ENCODE data around the gene FGFRL1. TPM values are rescaled to one million over a fixed set of nuclear protein-coding genes. Genes with fewer than 3 reads are reported as not detected.

The FGFRL1 gene
- polyA plus RNA-seq, 1 experiment: 11.2 TPM

DNA sequence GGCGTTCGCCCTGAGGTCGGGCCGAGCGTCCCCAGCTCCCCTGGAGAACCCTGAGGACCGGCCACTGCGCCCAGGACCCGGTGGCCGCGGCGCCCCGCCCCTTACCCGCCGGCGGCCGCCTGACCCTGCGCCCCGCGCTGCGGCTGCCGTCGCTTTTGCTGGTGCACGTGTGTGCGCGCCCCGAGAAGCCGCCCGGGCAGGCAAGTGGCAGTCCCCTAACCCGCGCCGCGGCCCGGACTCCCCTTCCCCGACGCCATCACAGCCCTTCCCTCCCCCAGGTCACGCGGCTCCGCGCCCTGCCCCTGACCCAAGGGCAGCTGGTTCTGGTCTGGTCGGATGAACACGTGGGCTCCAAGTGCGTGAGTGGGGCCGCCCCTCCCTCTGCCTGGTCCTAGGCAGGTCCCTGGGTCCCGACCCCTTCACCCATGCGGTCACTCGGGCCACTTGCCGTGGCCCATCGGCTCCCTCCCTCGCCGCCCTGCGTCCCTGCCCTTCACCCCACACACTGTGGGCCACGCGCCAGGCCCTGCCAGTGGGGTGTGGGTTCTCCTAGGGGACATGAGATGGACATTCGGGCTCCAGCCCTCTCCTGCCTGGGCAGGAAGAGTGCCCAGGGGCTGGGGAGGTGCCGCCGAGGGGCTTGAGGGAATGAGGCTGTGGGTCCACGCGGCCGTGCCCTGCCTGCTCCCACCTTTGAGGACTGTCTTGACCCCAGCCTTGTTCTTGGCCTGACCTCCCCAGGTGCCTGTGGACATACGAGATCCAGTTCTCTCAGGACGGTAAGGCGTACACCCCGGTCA, 8.0 kb upstream of the FGFRL1 start:
- TF ChIP-seq, protein P1, sequence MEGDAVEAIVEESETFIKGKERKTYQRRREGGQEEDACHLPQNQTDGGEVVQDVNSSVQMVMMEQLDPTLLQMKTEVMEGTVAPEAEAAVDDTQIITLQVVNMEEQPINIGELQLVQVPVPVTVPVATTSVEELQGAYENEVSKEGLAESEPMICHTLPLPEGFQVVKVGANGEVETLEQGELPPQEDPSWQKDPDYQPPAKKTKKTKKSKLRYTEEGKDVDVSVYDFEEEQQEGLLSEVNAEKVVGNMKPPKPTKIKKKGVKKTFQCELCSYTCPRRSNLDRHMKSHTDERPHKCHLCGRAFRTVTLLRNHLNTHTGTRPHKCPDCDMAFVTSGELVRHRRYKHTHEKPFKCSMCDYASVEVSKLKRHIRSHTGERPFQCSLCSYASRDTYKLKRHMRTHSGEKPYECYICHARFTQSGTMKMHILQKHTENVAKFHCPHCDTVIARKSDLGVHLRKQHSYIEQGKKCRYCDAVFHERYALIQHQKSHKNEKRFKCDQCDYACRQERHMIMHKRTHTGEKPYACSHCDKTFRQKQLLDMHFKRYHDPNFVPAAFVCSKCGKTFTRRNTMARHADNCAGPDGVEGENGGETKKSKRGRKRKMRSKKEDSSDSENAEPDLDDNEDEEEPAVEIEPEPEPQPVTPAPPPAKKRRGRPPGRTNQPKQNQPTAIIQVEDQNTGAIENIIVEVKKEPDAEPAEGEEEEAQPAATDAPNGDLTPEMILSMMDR (IDR thresholded peaks at IDR 0.05; ENCODE audit: low read depth, low read length): no peak
- H3K9me3 ChIP-seq (ENCODE audit: control insufficient read depth, insufficient read depth, low read length): peaks cover 8% of the 10 kb centered on the region
- no peak overlapping the region for H3K27ac ChIP-seq (ENCODE audit: low read depth, low read length)
- peaks cover 69% of the 10 kb centered on the region for H3K27me3 ChIP-seq (ENCODE audit: control insufficient read depth, insufficient read depth, low read length)
- CTCF ChIA-PET: no interaction called here
- POLR2A ChIA-PET: no interaction called here
- H3K4me3 ChIP-seq (ENCODE audit: low read depth, low read length): no peak overlapping the region
- no peak for DNase-seq (ENCODE audit: low read depth, low spot score)

DNA sequence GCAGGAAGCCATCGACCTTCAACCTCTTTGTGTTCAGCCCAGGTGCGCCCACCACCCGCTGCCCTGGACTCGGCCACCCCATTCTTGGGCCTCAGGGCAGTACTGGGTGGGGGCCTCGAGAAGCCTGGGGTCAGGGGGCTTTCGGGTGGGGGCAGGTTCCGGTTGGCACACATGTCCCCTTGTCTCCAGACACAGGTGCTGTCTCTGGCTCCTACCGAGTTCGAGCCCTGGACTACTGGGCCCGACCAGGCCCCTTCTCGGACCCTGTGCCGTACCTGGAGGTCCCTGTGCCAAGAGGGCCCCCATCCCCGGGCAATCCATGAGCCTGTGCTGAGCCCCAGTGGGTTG, 7.4 kb upstream of the FGFRL1 start:
- Histone ChIP-seq H3K27me3 (ENCODE audit: control insufficient read depth, insufficient read depth, low read length) (peaks cover 74% of the 10 kb centered on the region), H3K9me3 (ENCODE audit: control insufficient read depth, insufficient read depth, low read length) (peaks cover 12% of the 10 kb centered on the region), H3K27ac (ENCODE audit: low read depth, low read length) (no peak overlapping the region), H3K4me3 (ENCODE audit: low read depth, low read length) (no peak overlapping the region)
- DNase-seq (ENCODE audit: low read depth, low spot score): no peak
- ChIA-PET CTCF (no interaction called here), POLR2A (no interaction called here)
- TF ChIP-seq, protein P1 (IDR thresholded peaks at IDR 0.05; ENCODE audit: low read depth, low read length): no peak

DNA sequence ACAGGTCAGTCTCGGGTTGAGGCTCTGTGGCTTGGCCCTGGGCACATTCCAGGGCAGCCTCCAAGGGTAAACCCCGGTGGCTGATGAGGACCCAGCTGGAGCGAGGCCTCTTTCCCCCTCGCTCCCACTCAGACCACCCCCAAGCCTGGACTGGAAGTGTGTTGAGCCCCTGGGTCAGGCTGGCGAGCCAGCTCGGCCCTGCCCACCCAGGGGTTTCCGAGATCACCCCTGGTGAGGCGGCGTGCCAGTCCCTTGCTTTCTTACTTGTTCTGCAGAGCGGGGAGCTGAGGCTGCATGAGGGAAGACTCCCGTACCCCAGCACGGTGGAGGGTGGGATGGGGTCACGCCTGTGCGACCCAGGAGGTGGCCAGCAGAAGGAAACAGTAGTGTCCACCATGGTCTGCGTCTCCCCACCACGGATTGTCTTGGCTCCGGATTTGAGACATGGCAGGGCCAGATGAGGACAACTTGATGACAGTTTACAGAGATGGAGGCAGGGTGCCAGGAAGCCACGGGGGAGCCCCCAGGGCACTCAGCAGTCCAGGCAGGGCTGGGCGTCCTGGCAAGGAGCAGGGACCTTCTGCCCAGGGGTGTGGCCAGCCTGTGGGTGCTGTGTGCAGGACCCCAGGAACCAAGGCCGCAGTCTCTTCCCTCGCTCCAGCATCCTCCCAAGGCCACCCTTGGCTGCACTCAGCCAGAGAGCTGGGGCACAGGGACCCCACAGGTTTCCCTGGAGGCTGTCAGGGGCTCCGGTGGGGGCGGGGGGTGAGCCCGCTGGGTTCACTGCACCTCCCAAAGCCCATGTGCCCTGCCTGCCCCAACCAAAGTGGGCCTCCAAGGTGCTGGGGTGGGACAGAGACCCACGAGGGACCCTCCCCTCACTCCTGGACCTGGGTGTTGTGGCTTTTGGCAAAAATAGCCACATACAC, 6.6 kb upstream of the FGFRL1 start:
- TF ChIP-seq, protein P1 (IDR thresholded peaks at IDR 0.05; ENCODE audit: low read depth, low read length): no peak
- Histone ChIP-seq H3K9me3 (ENCODE audit: control insufficient read depth, insufficient read depth, low read length) (peaks cover 12% of the 10 kb centered on the region), H3K27ac (ENCODE audit: low read depth, low read length) (no peak overlapping the region), H3K4me3 (ENCODE audit: low read depth, low read length) (no peak overlapping the region), H3K27me3 (ENCODE audit: control insufficient read depth, insufficient read depth, low read length) (peaks cover 74% of the 10 kb centered on the region)
- DNase-seq (ENCODE audit: low read depth, low spot score): no peak
- ChIA-PET CTCF (no interaction called here), POLR2A (no interaction called here)

DNA sequence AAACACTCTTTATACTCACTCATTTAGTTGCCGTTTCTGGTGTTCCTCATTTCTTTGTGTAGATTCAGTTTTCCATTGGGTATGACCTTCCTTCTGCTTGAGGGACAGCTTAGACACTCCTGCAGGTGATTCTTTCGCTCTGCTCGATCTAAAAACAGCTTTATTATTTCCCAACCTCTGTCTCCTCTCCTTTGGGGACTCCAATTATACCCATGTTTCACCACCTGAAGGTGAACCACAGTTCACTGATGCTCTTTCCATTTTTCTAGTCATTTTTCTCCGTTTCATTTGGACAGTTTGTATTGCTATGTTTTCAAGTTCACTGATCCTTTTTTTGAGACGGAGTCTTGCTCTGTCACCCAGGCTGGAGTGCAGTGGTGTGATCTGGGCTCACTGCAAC, 4.6 kb upstream of the FGFRL1 start:
- peaks cover 12% of the 10 kb centered on the region for H3K9me3 ChIP-seq (ENCODE audit: control insufficient read depth, insufficient read depth, low read length)
- POLR2A ChIA-PET: no interaction called here

More for the DNA sequence above, 4.6 kb upstream of the FGFRL1 start:
- Histone ChIP-seq H3K4me3 (ENCODE audit: low read depth, low read length) (no peak overlapping the region), H3K27me3 (ENCODE audit: control insufficient read depth, insufficient read depth, low read length) (peaks cover 55% of the 10 kb centered on the region), H3K27ac (ENCODE audit: low read depth, low read length) (no peak overlapping the region)
- CTCF ChIA-PET: no interaction called here
- DNase-seq (ENCODE audit: low read depth, low spot score): no peak
- TF ChIP-seq, protein P1 (IDR thresholded peaks at IDR 0.05; ENCODE audit: low read depth, low read length): no peak
